ENCODE data around the gene MED4.
"Not testable (repeated sequence)": the region's sequence is repeated elsewhere in the genome, so short reads cannot be mapped to it uniquely, and the experiment has no call there.

The MED4 gene

GRCh38 chr13:48093588-48093987 is 1.3 kb downstream of the MED4 start:
- DNase-seq = no peak

DNA sequence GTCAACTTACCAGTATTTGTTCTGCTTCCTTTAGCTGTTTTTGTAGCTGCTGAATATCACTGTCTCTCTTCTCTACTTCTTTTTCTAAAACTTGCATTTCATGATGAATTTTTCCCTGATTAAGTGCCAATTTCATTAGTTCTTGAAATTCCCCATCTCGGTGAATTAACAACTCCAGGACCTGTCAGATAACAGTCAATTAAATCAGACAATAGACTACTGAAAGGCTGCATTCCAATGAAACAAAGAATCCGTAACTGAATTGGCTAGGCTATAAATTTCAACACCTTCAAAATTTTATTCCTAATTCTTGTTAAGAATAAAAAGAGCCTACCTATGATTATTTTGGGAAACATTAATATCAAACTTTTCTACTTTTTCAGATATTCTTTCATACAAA is 8.6 kb downstream of the MED4 start:
- no peak for DNase-seq

DNA sequence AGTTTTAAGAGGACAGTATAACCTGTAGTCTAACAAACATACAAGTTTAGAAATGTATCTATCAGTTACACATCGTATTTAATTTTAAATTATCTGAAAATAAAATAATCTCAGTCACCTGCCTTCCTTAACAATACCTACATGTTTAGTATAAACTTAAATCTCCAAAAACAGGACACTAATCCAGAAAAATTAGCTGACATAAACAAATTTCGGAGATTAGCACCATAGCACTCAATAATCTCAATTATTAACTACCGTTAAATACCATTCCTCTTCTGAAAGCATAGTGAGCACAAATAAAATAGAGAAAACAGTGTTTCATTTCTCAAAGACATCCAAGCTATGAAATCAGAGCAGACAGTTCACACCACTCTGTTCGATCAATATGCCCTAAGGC is 13.2 kb downstream of the MED4 start:
- no peak for DNase-seq

DNA sequence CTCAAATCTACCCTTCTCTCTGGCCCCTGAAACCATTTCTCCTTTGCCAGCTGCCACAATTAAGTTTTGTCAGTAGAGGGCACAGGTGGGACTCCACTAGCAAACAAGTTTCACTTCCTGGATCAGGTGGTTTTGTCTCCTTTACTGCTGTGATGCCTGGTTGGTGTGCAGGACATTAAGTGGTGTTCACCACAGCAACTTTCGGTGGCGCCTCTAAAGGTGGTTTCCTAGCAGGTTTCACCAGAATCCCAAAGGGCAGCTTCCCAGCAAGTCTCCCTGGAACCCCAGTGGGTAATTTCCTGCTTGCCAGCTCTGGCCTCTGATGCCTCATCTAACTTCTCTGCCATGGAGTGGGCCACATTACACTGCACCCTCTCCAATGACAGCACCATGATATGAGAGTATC is 16.6 kb downstream of the MED4 start:
- DNase-seq = peak in 1 of 2 experiments; percentile 23

DNA sequence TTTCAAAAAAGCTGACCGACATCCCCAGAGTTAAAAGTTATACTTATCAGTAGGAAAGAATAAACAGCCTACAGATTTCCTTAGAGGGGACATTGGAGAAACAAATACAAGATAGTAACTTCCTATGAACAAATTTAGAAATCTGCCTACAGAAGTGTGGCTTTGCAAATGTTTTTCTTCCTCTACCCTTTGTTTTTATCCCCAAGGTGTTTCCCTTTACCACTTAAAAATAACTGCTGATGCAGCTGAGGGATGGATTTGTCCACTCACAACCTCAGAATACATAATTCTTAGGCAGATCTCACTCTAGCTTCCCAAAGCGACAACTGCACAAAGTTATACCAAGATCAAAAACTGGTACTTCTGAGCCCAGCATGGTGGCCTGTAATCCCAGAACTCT is 20.9 kb downstream of the MED4 start:
- DNase-seq = no peak

DNA sequence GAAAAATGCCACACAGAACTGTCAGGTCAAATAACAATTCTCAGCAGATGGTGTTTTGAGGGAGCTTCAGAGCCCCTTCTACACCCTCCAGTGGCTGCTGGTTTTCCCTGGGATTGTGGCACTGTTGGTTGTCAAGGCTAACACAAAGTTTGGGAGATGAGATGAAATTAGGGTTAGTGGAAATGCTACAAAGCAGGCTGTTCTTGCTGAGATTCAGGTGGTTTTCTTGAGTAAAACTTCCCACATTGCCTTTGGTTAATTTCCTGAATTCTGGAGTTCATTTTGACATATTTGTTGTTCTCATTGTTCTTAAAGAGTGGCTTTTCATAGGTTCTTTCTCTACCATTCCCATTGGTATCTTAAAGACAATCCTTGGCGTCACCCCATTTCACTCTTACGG is 22.1 kb downstream of the MED4 start:
- no peak for DNase-seq

DNA sequence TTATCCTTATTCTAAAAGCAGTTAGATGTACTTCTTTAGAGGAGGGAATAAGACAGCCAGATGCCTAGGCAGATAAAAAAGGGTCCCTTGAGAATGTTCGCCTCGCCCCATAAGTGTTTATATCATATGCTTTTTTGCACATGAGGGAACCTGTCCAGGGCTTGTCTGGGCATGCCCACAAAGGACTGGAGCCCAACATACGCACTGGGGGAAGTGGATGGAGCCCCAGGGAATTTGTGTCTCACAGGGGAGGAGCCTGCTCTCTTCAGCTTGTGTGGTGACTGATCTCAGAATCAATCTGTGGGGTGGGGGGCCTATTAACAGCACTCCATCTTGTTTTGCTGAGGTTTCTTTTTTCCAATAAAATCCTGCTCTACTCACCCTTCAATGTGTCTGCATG is 22.6 kb downstream of the MED4 start:
- DNase-seq = peak in 1 of 2 experiments; percentile 16

- no peak for DNase-seq
Observed at GRCh38 chr13:48070942-48071341, 24.0 kb downstream of the MED4 start.

GRCh38 chr13:48069573-48069972 is 25.3 kb downstream of the MED4 start:
- no peak for DNase-seq

DNA sequence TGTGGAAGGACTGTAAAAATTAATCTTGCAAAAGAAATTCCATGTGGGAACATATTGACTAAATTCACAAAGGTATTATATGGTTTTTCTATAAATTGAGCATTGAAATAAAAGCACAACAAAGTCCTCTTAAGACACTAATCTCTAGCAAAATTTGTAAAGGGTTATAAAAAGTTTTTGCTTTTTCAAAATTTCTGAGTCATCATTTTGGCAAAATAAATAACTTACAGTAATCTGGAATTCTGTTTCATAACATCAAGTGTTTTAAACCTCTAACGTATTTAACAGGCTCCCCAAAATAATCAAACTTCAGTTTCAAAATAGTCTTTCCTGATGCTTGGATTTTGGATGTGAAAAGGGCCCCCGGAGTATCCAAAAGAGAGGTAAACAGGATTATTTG is 26.0 kb downstream of the MED4 start:
- DNase-seq = no peak

DNA sequence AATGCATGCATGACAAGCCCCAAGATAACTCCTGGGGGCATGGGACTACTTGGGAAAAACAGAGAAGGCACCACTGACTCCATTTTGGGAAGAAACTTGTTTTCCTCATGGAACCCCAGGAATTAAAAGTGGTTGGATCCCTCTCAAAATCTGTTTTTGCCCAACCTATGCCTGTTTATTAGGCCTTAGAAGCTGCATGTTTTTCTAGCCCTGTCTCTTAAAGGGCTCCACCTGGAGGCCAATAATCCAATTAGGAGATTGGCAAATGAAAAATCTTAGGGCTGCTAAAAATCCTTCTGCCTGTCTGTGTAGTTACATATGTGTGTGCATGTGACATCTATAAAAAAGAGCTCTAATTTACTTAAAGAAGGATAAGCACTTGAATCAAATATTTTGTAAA is 26.9 kb downstream of the MED4 start:
- DNase-seq = no peak

GRCh38 chr13:48066310-48066989 is 28.5 kb downstream of the MED4 start:
- DNase-seq = peak in 1 of 2 experiments; percentile 20

DNA sequence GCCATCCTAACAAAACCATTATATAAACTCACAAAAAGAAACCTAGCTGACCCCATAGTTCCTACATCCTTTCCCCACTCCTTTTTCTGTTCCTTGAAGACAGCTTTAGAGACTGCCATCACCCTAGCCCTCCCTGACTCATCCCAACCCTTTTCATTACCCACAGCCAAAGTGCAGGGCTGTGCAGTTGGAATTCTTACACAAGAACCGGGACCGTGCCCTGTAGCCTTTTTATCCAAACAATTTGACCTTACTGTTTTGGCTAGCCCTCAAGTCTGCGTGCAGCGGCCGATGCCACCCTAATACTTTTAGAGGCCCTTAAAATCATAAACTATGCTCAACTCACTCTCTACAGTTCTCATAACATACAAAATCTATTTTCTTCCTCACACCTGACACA is 35.0 kb downstream of the MED4 start:
- not testable (repeated sequence) for DNase-seq

DNA sequence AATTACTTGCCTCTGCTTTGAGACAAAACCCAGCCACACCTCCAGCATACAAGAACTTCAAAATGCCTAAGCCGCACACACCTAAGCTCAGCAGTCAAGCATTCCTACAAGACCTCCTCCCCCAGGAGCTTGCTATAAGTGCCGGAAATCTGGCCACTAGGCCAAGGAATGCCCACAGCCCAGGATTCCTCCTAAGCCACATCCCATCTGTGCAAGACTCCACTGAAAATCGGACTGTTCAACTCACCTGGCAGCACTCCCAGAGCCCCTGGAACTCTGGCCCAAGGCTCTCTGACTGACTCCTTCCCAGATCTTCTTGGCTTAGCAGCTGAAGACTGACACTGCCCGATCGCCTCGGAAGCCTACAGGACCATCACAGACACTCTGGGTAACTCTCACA is 36.4 kb downstream of the MED4 start:
- not testable (repeated sequence) for DNase-seq

- no peak for DNase-seq
Observed at GRCh38 chr13:48055712-48056111, 39.2 kb downstream of the MED4 start.

GRCh38 chr13:48054601-48055000 is 40.3 kb downstream of the MED4 start:
- no peak for DNase-seq

GRCh38 chr13:48050550-48050949 is 44.4 kb downstream of the MED4 start:
- no peak for DNase-seq

DNA sequence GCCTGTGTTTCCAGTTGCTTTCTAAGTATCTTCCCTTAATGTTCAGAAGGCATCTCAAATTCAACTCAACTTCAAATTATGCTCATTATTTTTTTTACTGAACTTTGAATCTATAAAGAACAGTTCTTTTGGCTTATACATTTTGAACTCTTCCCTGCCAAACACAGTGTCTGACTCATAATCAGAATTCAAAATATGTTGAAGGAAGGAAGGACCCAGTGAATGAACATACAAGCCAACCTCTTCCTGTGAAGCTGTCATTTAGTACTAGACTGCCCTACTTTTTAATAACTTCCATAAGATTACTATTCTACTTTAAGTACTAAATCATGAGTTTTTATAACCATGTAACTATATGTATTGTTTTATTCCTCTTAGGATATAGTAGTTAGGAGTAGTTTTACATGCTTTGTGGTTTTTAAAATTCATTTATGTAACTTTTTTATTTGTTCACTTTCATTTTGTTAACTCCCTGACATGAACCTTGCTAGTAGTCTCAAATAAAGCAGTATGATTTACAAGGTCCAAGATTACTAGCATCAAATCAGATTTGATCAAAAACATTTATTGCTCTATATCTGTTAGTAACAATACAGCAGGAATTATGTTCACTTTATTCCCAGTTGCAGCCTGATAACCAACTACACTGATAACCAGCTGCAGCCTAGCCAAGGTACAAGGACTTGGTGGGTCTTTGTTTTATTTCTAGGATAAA is 51.0 kb downstream of the MED4 start:
- no peak for DNase-seq

DNA sequence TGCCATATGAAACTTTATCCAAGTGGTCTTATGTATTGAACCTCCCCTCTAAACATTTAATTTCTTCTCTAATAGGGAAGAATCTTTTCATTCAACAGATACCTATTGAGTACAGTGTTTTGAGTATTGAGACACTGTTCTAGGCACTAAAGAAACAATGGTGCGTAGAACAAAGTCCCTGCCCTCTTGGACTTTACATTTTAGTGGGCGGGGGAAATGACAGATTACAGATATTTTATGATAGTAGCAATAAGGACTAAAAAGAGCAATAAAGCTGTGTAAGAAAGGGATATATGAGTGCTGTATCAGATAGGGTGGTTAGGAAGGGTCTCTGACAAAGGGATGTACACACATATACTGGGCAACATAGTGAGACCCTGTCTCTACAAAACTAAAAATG is 52.0 kb downstream of the MED4 start:
- DNase-seq = no peak

DNA sequence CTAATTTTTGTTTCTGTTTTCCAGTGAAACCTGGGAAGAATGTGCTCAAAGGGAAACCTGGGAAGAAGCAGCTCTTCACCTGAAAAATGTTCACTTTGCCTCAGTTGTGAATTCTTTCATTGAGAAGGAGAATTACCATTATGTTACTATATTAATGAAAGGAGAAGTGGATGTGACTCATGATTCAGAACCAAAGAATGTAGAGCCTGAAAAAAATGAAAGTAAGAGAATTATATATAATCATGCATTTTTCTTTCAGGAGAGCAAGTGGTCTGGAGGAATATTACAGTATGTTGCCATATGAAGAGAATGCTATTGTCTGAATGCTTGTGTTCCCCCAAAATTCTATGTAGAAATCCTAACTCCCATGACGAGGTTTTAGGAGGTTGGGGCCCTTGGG is 54.0 kb downstream of the MED4 start:
- DNase-seq = no peak

DNA sequence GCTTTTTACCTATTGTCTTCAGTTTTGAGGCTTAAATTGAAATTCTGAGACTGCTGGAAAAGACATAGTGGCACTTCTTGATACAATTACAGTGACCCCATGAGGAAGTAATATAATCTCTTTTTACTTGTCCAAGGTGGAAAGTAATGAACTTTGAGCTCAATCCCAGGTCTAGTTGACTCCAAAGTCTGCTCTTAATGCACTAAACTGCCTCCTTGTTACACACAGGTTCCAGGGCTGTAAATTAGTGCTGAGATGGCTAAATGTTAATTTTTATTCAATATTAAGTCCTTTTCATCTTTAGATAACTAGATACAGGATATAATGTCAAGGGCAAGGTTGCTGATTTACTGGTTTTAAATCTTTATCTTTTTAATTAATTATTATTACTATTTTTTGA is 54.9 kb downstream of the MED4 start:
- no peak for DNase-seq

GRCh38 chr13:48038761-48039160 is 56.1 kb downstream of the MED4 start:
- DNase-seq = no peak

GRCh38 chr13:48037346-48038173 is 57.3 kb downstream of the MED4 start, which contains the start of gene NUDT15:
Gene NUDT15, plus strand, starts transcription at chr13:48037726. Its CDS starts 21 bp downstream, at chr13:48037747.
- DNase-seq = peak; percentile 98 to 99

DNA sequence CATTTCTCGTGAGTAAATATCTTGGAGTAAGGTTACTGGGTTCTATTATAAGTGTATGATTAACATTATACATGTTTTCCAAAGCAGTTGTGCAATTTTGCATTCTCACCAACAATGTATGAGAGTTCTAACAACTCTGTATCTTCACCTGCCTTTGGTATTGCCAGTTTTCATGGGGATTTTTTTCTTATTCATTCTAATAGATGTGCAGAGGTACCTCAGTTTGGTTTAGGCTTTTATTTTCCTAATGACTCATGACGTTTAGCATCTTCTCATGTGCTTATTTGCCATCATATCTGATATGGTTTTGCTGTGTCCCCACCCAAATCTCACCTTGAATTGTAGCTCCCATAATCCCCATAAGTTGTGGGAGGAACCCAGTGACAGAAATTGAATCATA is 65.0 kb downstream of the MED4 start:
- no peak for DNase-seq
